Gastrocnemius medialis (tissue), 4 donors: ENCODE data around the gene ZDHHC14.

Experiments
- POLR2A ChIP-seq, 2 donors: fragments of 450-650 bp; IDR thresholded peaks; one replicate each; pipeline ENCODE4 v1.6.1; 2017; ENCODE audit warnings: antibody characterized with exemption in 2 of 2, mild to moderate bottlenecking in 2 of 2, moderate library complexity in 2 of 2
- TF ChIP-seq, protein P1 (sequence below), 5 experiments: fragments of 450-650 bp in 3 of 5; fragments of 200-600 bp in 2 of 5; sonication (generic) in 2 of 5; IDR thresholded peaks in 4 of 5; conservative IDR thresholded peaks in 1 of 5; 1 replicate in 4 of 5; 2 replicates in 1 of 5; pipeline ENCODE4 v1.5.1; 2016 to 2019; ENCODE audit warnings: antibody characterized with exemption in 5 of 5, mild to moderate bottlenecking in 3 of 5, moderate library complexity in 3 of 5

DNA sequence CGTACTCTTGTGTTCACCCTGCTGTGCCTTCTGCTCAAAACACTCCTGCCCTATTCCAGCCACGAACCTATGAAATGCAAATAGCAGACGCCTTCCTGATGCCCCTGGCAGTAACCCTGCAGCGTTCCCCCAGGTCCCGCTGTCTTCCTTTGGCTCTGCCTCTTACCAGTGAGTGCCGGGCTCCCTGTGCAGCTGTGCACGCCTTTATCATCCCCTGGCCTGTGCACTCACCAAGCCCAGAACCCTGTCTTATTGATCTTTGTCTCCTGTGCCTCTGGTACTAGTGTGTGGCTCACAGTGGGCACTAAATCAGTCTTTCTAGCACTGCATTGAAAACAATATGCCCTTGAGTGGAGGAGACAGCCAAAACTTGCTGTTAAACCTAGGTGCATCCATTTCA lies 19.7 kb downstream of the ZDHHC14 start:
- TF ChIP-seq, protein P1, sequence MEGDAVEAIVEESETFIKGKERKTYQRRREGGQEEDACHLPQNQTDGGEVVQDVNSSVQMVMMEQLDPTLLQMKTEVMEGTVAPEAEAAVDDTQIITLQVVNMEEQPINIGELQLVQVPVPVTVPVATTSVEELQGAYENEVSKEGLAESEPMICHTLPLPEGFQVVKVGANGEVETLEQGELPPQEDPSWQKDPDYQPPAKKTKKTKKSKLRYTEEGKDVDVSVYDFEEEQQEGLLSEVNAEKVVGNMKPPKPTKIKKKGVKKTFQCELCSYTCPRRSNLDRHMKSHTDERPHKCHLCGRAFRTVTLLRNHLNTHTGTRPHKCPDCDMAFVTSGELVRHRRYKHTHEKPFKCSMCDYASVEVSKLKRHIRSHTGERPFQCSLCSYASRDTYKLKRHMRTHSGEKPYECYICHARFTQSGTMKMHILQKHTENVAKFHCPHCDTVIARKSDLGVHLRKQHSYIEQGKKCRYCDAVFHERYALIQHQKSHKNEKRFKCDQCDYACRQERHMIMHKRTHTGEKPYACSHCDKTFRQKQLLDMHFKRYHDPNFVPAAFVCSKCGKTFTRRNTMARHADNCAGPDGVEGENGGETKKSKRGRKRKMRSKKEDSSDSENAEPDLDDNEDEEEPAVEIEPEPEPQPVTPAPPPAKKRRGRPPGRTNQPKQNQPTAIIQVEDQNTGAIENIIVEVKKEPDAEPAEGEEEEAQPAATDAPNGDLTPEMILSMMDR (IDR thresholded peaks at IDR 0.05 in 4 of 5, conservative IDR thresholded peaks at IDR 0.05 in 1 of 5): no peak
- TF ChIP-seq POLR2A (IDR thresholded peaks at IDR 0.05): no peak
